ENCODE measurements around the gene STK32B. TPM values are rescaled to one million over a fixed set of nuclear protein-coding genes. Genes with fewer than 3 reads are reported as not detected.

The STK32B gene
- total and polyA plus RNA-seq, 2 donors (not counting 1 experiment from before 2014, with no cell fraction given) = 0.22 to 0.30 TPM

DNA sequence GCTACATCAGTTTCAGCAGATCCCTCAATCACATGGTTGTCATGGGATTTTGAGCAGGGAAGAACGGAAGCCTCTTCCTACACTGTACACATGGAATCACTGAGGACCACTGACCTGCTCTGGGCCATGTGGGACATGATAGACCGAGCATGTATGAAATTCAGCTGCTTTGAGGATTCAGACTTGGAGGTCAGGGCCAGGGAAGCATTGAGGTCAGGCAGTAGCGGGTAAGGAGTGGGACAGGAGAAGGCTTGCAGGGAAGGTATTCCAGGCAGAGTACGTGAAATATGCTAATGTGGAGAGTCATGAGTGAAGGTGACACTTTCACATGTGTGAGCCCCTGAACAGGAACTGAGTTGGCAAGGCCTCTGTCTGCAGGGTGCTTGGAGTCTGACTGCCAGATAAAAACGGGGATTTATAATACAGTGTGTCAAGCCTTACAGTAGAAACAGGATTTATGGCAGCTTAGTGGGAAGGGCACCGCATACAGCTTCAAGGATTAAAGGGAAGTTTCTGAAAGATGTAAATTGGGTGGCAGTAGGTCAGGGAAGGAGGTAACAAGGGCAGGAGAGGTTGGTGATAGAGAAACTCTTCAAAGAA lies 111.7 kb downstream of the STK32B start:
- Histone ChIP-seq H3K4me2 (replicated peaks; ENCODE audit: low read depth, low read length, poor library complexity, severe bottlenecking) (no peak overlapping the region), H3K36me3 (replicated peaks in 1 of 2; ENCODE audit: control extremely low read depth in 1 of 2, control insufficient read depth in 1 of 2, extremely low read depth in 1 of 2, insufficient read depth in 2 of 2, low read length in 1 of 2) (no peaks in the 10 kb centered on the region), H3K4me3 (ENCODE audit: control extremely low read depth in 1 of 5, extremely low read depth in 1 of 5, insufficient read depth in 1 of 5, low read depth in 2 of 5, low read length in 4 of 5) (no peak overlapping the region), H3K9ac (ENCODE audit: low read length) (no peak overlapping the region), H3K79me2 (ENCODE audit: control insufficient read depth, insufficient read depth, low read length) (no peaks in the 10 kb centered on the region), H3K4me1 (ENCODE audit: control insufficient read depth in 2 of 2, insufficient read depth in 2 of 2, low read length in 2 of 2) (no peaks in the 10 kb centered on the region), H3K27ac (ENCODE audit: low read length in 2 of 2) (no peak overlapping the region), H3K9me3 (ENCODE audit: control extremely low read depth in 1 of 3, control insufficient read depth in 2 of 3, insufficient read depth in 1 of 3, low read length in 2 of 3) (peaks cover 0 to 11% (median 0%) of the 10 kb centered on the region in 3 donors), H3K27me3 (replicated peaks in 1 of 4; ENCODE audit: control extremely low read depth in 1 of 4, control insufficient read depth in 3 of 4, insufficient read depth in 4 of 4, low read length in 3 of 4) (no peaks in the 10 kb centered on the region), H4K20me1 (ENCODE audit: control insufficient read depth, insufficient read depth, low read length, poor library complexity, severe bottlenecking) (no peaks in the 10 kb centered on the region), H2AFZ (ENCODE audit: insufficient read depth, low read depth, low read length, poor library complexity, severe bottlenecking) (no peak overlapping the region)
- Mint-ChIP-seq H3K27me3 (no peaks in the 10 kb centered on the region), H3K27ac (no peak overlapping the region), H3K4me3 (no peak overlapping the region), H3K9me3 (ENCODE audit: insufficient read depth) (no peaks in the 10 kb centered on the region), H3K4me1 (no peaks in the 10 kb centered on the region)
- TF ChIP-seq EZH2 (IDR thresholded peaks at IDR 0.05; ENCODE audit: borderline replicate concordance, insufficient read depth, low read depth, low read length, poor library complexity, severe bottlenecking) (no peak), CTCF (IDR thresholded peaks at IDR 0.05) (no peak)
- POLR2A ChIA-PET = interaction anchor here (0.7 kb wide), 1 partner anchor 343 kb away, joined by 4 read pairs; no protein-coding TSS in a partner anchor
- intact Hi-C loops (cut with micrococcal nuclease) = no loop called here
- WGBS (ENCODE audit: insufficient coverage) = 64% methylated on average over 6 of the region's 6 CpGs
- CTCF ChIA-PET = no interaction called here
- DNase-seq (no peak), ATAC-seq (ENCODE audit: low read depth) (no peak)

- no peak overlapping the region for H3K27ac Mint-ChIP-seq
- H2AFZ ChIP-seq (ENCODE audit: insufficient read depth, low read depth, low read length, poor library complexity, severe bottlenecking) = no peak overlapping the region
- no peaks in the 10 kb centered on the region for H3K4me1 Mint-ChIP-seq
- CTCF ChIA-PET = no interaction called here
- peaks cover 0 to 12% (median 0%) of the 10 kb centered on the region in 3 donors for H3K9me3 ChIP-seq (ENCODE audit: control extremely low read depth in 1 of 3, control insufficient read depth in 2 of 3, insufficient read depth in 1 of 3, low read length in 2 of 3)
- intact Hi-C loops (cut with micrococcal nuclease) = no loop called here
- no peak overlapping the region for H3K4me3 ChIP-seq (ENCODE audit: control extremely low read depth in 1 of 5, extremely low read depth in 1 of 5, insufficient read depth in 1 of 5, low read depth in 2 of 5, low read length in 4 of 5)
- H3K4me1 ChIP-seq (ENCODE audit: control insufficient read depth in 2 of 2, insufficient read depth in 2 of 2, low read length in 2 of 2) = no peaks in the 10 kb centered on the region
- POLR2A ChIA-PET = no interaction called here
- no peak for TF ChIP-seq EZH2 (IDR thresholded peaks at IDR 0.05; ENCODE audit: borderline replicate concordance, insufficient read depth, low read depth, low read length, poor library complexity, severe bottlenecking)
- no peak for TF ChIP-seq CTCF (IDR thresholded peaks at IDR 0.05)
- H3K9me3 Mint-ChIP-seq (ENCODE audit: insufficient read depth) = no peaks in the 10 kb centered on the region
- no peak overlapping the region for H3K9ac ChIP-seq (ENCODE audit: low read length)
- no peaks in the 10 kb centered on the region for H3K79me2 ChIP-seq (ENCODE audit: control insufficient read depth, insufficient read depth, low read length)
- ATAC-seq (ENCODE audit: low read depth) (no peak), DNase-seq (no peak)
- no peaks in the 10 kb centered on the region for H3K27me3 ChIP-seq (replicated peaks in 1 of 4; ENCODE audit: control extremely low read depth in 1 of 4, control insufficient read depth in 3 of 4, insufficient read depth in 4 of 4, low read length in 3 of 4)
- H3K4me2 ChIP-seq (replicated peaks; ENCODE audit: low read depth, low read length, poor library complexity, severe bottlenecking) = no peak overlapping the region
- no peaks in the 10 kb centered on the region for H4K20me1 ChIP-seq (ENCODE audit: control insufficient read depth, insufficient read depth, low read length, poor library complexity, severe bottlenecking)
- H3K4me3 Mint-ChIP-seq = no peak overlapping the region
- H3K36me3 ChIP-seq (replicated peaks in 1 of 2; ENCODE audit: control extremely low read depth in 1 of 2, control insufficient read depth in 1 of 2, extremely low read depth in 1 of 2, insufficient read depth in 2 of 2, low read length in 1 of 2) = no peaks in the 10 kb centered on the region
- no peaks in the 10 kb centered on the region for H3K27me3 Mint-ChIP-seq
- H3K27ac ChIP-seq (ENCODE audit: low read length in 2 of 2) = no peak overlapping the region
- 94% methylated on average over 9 of the region's 10 CpGs for WGBS (ENCODE audit: insufficient coverage)
Observed at GRCh38 chr4:5164221-5164912, 113.1 kb downstream of the STK32B start.
